Dedifferentiated amniotic fluid mesenchymal stem cell (primary cell): Measurements from ENCODE around the gene CRYAB.
"Not testable (repeated sequence)": the region's sequence is repeated elsewhere in the genome, so short reads cannot be mapped to it uniquely, and the experiment has no call there.

Source experiments
- DNase-seq: peaks from one replicate; pipeline ENCODE4 v3.0.0-alpha.2; 2016; ENCODE audit errors: extremely low spot score

The CRYAB gene

GRCh38 chr11:111933872-111934271, 22.3 kb upstream of the CRYAB start:
- no peak for DNase-seq

DNA sequence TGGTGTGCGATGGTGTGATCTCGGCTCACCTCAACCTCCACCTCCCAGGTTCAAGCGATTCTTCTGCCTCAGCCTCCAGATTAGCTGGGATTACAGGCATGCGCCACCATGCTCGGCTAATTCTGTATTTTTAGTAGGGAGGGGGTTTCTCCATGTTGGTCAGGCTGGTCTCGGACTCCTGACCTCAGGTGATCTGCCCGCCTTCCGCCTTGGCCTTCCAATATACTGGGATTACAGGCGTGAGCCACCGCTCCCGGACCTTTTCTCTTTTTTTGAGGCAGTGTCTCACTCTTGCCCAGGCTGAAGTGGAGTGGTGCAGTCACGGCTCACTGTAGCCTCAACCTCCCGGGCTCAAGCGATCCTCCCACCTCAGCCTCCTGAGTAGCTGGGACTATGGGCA, 21.6 kb upstream of the CRYAB start:
- not testable (repeated sequence) for DNase-seq

DNA sequence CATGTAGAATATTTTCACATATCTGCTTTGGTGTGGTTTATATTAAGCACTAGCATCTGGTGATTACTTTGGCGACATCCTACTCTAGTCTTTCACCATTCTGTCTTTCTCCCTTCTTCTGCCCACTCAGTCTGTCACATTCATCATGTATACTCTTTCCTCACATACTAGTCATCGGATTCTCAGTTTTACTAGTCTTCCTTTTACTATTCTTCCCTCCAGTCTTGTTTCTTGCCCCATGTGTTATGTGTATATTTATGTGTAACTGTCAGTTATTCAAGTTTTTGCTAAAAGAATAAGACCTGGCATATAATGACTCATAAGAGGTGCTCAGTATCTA, 21.0 kb upstream of the CRYAB start:
- DNase-seq: no peak

DNA sequence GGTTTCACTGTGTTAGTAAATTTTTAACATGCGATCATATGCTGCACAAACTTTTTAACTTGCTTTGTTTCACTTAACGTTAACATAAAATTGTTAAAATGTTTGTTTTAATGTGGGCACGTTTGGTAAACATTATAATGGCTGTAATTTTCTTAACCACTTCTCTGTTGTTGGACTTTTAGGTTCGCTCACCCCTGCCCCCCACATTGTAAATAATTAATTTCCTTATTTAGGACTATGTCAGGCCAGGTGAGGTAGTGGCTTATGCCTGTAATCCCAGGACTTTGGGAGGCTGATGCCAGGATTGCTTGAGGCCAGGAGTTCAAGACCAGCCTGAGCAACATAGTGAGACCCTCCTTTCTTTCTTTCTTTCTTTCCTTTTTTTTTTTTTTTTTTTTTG, 18.9 kb upstream of the CRYAB start:
- no peak for DNase-seq

GRCh38 chr11:111926505-111927391, 15.2 kb upstream of the CRYAB start:
- peak; percentile 95 for DNase-seq

GRCh38 chr11:111925953-111926352, 14.4 kb upstream of the CRYAB start:
- DNase-seq: no peak

GRCh38 chr11:111923951-111924350, 12.4 kb upstream of the CRYAB start:
- no peak for DNase-seq

- peak; percentile 35 for DNase-seq
Measured at GRCh38 chr11:111923351-111923788, 11.8 kb upstream of the CRYAB start.

DNA sequence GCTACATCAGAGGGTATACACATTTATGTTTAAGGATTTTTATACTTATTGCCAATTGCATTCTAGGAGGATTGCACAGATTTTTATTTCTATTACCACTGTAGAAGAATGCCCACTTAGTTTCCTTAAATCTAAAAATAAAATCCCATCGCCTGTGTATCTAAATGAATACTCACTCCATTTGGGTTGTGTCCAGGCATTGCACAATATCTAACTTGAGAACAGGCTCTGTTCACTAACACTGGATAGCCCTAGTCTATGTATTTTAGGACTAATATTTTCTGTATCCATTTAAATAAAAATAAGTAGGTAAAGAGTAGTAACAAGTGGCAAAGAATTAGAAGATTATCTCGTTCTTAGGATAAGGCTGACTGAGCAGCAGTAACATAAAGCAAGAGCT, 11.2 kb upstream of the CRYAB start:
- DNase-seq: peak; percentile 91

GRCh38 chr11:111921541-111922230, 10.1 kb upstream of the CRYAB start:
- DNase-seq: no peak

DNA sequence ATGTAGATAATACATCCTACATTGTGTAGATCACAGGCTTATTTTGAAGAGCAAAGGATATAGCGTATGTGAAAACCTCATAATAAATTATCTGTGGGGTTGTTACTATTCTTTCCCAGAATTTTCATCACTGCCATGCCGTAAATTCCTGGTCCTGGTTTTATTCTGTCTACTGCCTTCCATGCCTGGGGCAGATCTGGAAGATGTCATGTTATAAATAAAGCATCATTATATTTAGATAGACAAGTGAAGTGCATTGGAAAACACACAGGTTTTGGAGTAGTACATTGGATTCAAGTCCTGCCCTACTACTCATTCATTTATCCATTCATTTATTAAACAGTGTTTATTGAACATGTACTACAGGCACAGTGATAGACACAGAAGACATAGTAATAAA, 9.3 kb upstream of the CRYAB start:
- DNase-seq: no peak

GRCh38 chr11:111918390-111919256, 7.1 kb upstream of the CRYAB start, which contains the start of gene C11orf52:
Gene C11orf52, plus strand, starts transcription at chr11:111918913. Its CDS starts 60 bp downstream, at chr11:111918973.
- no peak for DNase-seq

DNA sequence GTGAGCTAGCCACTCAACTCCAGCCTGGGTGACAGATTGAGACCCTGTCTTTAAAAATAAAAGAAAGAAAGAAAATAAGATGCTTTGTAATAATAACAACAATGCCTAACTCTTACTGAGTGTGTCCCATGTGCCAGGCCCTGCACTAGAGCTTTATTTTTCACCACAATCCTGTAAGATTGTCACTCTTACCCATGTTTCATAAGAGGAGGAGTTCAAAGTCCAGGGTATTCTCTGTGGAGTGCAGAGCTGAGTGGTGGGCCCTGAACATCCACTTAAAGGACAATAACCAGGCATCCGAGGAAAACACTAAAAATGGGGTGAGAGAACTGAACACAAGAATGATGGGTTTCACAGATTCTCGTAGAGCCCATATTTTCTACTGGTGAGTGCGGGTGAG, 6.2 kb upstream of the CRYAB start:
- DNase-seq: no peak

DNA sequence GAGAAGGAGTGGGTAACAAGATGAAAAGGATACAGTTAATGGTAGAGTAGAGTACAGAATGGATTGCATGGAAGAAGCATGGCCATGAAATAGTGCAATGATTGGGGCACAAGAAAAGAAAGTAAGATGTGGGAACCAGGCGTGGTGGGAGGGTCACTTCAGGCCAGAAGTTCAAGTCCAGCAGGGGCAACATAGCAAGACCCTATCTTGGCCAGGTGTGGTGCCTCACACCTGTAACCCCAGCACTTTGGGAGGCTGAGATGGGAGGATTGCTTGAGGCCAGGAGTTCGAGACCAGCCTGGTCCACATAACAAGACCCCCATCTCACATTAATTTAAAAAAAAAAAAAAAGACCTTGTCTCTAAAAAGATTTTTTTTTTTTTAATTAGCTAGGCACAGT, 5.7 kb upstream of the CRYAB start:
- no peak for DNase-seq

DNA sequence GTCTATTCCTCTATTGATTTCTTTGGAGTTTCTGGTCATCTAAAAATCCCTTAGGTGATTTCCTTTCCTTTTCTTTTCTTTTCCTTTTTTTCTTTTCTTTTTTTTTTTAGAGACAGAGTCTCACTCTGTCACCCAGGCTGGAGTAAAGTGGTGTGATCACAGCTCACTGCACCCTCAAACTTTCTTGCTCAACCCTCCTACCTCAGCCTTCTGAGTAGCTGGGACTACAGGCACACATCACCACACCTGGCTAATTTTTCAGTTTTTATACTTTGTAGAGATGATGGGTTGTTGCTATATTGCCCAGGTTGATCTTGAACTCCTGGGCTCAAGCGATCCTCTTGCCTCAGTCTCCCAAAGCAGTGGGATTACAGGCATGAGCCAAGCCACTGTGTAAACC, 5.2 kb upstream of the CRYAB start:
- no peak for DNase-seq

DNA sequence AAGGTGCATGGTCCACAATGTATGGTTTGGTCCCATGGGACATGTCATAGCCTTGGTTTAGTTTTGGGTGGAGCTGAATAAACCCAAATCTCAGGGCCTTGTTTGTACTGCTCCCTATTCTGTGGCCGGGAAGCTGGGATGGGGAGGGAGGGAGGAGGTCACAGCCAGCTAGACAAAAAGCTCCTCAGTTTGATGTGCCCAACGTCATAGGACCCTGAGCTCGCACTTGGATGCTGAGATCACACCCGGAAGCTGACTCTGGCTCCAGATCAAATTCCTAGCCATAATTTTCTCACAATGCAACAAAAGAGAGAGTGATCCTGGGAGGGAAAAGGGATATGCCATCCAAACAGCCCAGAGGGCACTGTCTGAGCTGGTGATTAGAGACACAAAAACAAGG, 2.4 kb upstream of the CRYAB start:
- DNase-seq: peak; percentile 77

DNA sequence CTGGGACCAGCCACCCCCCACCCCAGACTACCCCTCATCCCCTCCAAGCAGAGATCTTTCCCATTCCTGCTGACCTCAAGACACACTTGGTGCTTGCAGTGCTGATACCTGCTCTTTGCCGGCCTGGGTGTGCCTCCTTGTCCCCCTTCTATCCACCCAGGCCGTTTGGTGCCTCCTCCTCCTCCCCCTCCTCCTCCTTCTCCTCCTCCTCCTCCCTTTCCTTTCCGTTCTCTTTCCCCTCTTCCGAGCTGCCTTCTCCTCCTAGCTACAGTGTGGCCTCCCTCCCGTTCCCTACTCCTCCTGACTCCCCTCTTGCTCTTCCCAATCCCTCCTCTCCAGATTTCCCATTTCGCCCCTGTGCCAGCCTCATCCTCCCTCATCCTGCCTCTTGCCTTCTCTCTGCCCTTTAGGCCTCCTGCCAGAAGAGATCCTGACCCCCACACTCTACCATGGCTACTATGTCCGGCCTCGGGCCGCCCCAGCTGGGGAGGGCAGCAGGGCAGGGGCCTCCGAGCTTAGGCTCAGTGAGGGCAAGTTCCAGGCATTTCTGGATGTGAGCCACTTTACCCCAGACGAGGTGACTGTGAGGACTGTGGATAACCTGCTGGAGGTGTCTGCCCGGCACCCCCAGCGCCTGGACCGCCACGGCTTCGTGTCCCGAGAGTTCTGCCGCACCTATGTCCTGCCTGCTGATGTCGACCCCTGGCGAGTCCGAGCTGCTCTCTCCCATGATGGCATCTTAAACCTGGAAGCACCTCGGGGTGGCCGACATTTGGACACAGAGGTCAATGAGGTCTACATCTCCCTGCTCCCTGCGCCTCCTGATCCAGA, 1.7 kb upstream of the CRYAB start:
- DNase-seq: no peak

DNA sequence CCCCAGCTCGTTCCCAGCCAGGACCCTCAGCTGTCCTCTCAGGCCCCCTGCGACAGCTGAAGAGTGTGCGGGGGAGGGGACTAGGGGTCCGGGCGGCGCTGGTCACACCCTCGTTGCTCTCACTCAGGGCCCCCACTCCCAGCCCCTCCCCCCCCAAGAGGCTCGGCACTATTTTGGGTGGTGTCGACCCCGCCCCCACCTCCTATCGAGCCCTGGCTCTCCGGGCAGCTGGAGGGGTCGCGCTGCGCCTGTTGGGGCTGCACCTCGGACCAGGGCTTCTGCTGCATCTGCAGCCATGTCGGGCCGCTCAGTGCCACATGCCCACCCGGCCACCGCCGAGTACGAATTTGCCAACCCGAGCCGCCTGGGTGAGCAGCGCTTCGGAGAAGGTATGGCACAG, 965 bp upstream of the CRYAB start, which contains the start of gene HSPB2:
HSPB2 (plus strand) TSS at position 200 of the 400 bp plus-strand sequence; CDS start at position 296, 96 bp downstream.
- DNase-seq: no peak

- no peak for DNase-seq
Measured at GRCh38 chr11:111910676-111911562, 651 bp downstream of the CRYAB start.

DNA sequence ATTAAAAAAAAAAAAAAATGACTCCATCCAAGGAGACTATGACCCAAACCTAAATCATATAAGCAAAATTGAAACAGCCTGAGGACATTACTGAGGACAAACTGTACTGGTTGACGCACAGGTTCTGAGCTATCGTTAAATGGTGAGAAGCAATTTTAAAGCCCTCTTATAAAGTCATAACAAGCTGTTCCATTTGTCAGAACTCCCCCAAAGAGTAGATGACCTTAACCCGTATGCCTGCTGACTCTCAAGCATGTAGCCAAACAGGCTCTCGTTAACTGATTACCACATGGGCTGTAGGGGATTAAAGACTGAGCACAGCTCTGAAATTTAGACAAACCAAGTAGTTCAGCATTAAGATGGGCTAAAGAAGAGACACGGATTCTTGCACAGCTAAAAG, 2.2 kb downstream of the CRYAB start:
- DNase-seq: no peak
